HCT116 (cell line): Measurements from ENCODE around the gene ANOS1. TPM values are rescaled to one million over a fixed set of nuclear protein-coding genes. Genes with fewer than 3 reads are reported as not detected.

Experiments used
- ATAC-seq: fragments of 200-7000 bp; cut with Tn5 transposase; 2 replicates; pipeline ENCODE4 v1.9.1; 2020; ENCODE audit warnings: mild to moderate bottlenecking, moderate library complexity
- BruUV-seq: library from RNA; stranded (reverse); fragments of 400-500 nt; replicated peaks from 2 replicates; lab custom pipeline; 2021; lab: Mats Ljungman, UMichigan
- CTCF ChIA-PET: fragments of 300-600 bp; sonication (Branson Sonifier 250); formaldehyde crosslinking; loops from one replicate; lab custom pipeline; 2021; ENCODE audit warnings: antibody characterized with exemption; lab: Charles Lee
- POLR2A ChIA-PET: fragments of 300-600, 350-600 bp; sonication (Branson Sonifier 250); formaldehyde crosslinking; loops from one replicate; lab custom pipeline; 2021; ENCODE audit warnings: antibody characterized with exemption; lab: Charles Lee
- RAD21 ChIA-PET, 2 experiments: fragments of 300-600 bp; sonication (Branson Sonifier 250); formaldehyde crosslinking; loops; one replicate each; lab custom pipeline; 2023; ENCODE audit warnings: low total read pairs in 2 of 2; ENCODE audit not compliant: uncharacterized antibody in 2 of 2, unreplicated experiment in 2 of 2, low non-redundant PET in 1 of 2; lab: Charles Lee
- DNase-seq: peaks from one replicate; pipeline ENCODE4 v3.0.0-alpha.2; 2010; ENCODE audit warnings: low read depth, low spot score
- H2AFZ ChIP-seq: fragments of 200-600 bp; shearing (Covaris generic), sonication (generic); 2 replicates; pipeline ENCODE4 v1.6.1; 2017; ENCODE audit warnings: low read depth, mixed run types, mixed read lengths, antibody characterized with exemption, low read length; ENCODE audit not compliant: poor library complexity, severe bottlenecking
- H3K27ac ChIP-seq: 2 replicates; pipeline ENCODE4 v1.5.1; 2012; ENCODE audit warnings: low read depth, low read length
- H3K27me3 ChIP-seq: fragments of 200-600 bp; sonication (generic); 2 replicates; pipeline ENCODE4 v1.6.1; 2016; ENCODE audit warnings: mixed run types, low read length, mixed read lengths; ENCODE audit not compliant: insufficient read depth
- H3K36me3 ChIP-seq, 2 experiments: fragments of 200-500 bp in 1 of 2; fragments of 200-600 bp in 1 of 2; sonication (Bioruptor generic) in 1 of 2; sonication (generic) in 1 of 2; 2 replicates each; pipeline versions ENCODE4 v1.5.1 to v1.6.1; 2014 to 2016; ENCODE audit warnings: low read length in 2 of 2, inconsistent platforms in 1 of 2, mixed read lengths in 1 of 2, mixed run types in 1 of 2; ENCODE audit not compliant: insufficient read depth in 2 of 2, control insufficient read depth in 1 of 2
- H3K4me1 ChIP-seq, 2 experiments: fragments of 200-600 bp in 1 of 2; sonication (generic) in 1 of 2; 2 replicates each; pipeline versions ENCODE4 v1.5.1 to v1.6.1; 2012 to 2017; ENCODE audit warnings: low read length in 2 of 2, inconsistent platforms in 1 of 2, mild to moderate bottlenecking in 1 of 2, mixed read lengths in 1 of 2, mixed run types in 1 of 2, moderate library complexity in 1 of 2; ENCODE audit not compliant: insufficient read depth in 2 of 2, control insufficient read depth in 1 of 2
- H3K4me2 ChIP-seq: fragments of 200-600 bp; sonication (generic); 2 replicates; pipeline ENCODE4 v1.6.1; 2017; ENCODE audit warnings: mixed run types, low read length, mixed read lengths
- H3K4me3 ChIP-seq, 2 experiments: fragments of 200-600 bp in 1 of 2; sonication (generic) in 1 of 2; replicated peaks in 1 of 2; 2 replicates each; pipeline ENCODE4 v1.5.1; 2011 to 2016; ENCODE audit warnings: low read length in 2 of 2, control low read depth in 1 of 2, low read depth in 1 of 2, mild to moderate bottlenecking in 1 of 2, mixed read lengths in 1 of 2, mixed run types in 1 of 2
- H3K79me2 ChIP-seq: fragments of 200-600 bp; sonication (generic); 2 replicates; pipeline ENCODE4 v1.6.1; 2017; ENCODE audit warnings: mild to moderate bottlenecking, mixed run types, low read length, moderate library complexity, mixed read lengths; ENCODE audit not compliant: insufficient read depth
- H3K9ac ChIP-seq: fragments of 200-600 bp; sonication (generic); 2 replicates; pipeline ENCODE4 v1.6.1; 2016; ENCODE audit warnings: low read length, mixed read lengths
- H3K9me2 ChIP-seq: fragments of 200-600 bp; sonication (generic), shearing (Covaris generic); 2 replicates; pipeline ENCODE4 v1.6.1; 2017; ENCODE audit warnings: mixed run types, mild to moderate bottlenecking, moderate library complexity; ENCODE audit not compliant: insufficient read depth
- H3K9me3 ChIP-seq, 2 experiments: fragments of 200-500 bp in 1 of 2; fragments of 200-600 bp in 1 of 2; sonication (Bioruptor generic) in 1 of 2; sonication (generic) in 1 of 2; 2 replicates each; pipeline ENCODE4 v1.6.1; 2014 to 2017; ENCODE audit warnings: low read length in 2 of 2, mixed read lengths in 2 of 2, inconsistent platforms in 1 of 2, low read depth in 1 of 2, mild to moderate bottlenecking in 1 of 2, mixed run types in 1 of 2, moderate library complexity in 1 of 2; ENCODE audit not compliant: control insufficient read depth in 1 of 2, insufficient read depth in 1 of 2
- H4K20me1 ChIP-seq: fragments of 200-600 bp; sonication (generic), shearing (Covaris generic); 2 replicates; pipeline ENCODE4 v1.6.1; 2017; ENCODE audit warnings: mixed run types, mild to moderate bottlenecking, moderate library complexity; ENCODE audit not compliant: insufficient read depth
- CBX3 ChIP-seq: IDR thresholded peaks from 2 replicates; pipeline ENCODE4 v1.6.1; 2012; ENCODE audit warnings: low read depth
- EGR1 ChIP-seq: IDR thresholded peaks from 2 replicates; pipeline ENCODE4 v1.6.1; 2012; ENCODE audit warnings: low read depth
- ELF1 ChIP-seq: IDR thresholded peaks from 2 replicates; pipeline ENCODE4 v1.6.1; 2012; ENCODE audit warnings: low read depth, borderline replicate concordance
- EZH2phosphoT487 ChIP-seq: fragments of 200-600 bp; IDR thresholded peaks from 2 replicates; pipeline ENCODE4 v1.6.1; 2018; ENCODE audit warnings: antibody characterized with exemption, borderline replicate concordance
- JUND ChIP-seq: IDR thresholded peaks from 2 replicates; pipeline ENCODE4 v1.6.1; 2012
- POLR2A ChIP-seq: IDR thresholded peaks from 2 replicates; pipeline ENCODE4 v1.7.0; 2011; ENCODE audit warnings: borderline replicate concordance; ENCODE audit not compliant: insufficient read depth, insufficient read length; ENCODE audit errors: extremely low read depth
- POLR2AphosphoS5 ChIP-seq: IDR thresholded peaks from 2 replicates; pipeline ENCODE4 v1.6.1; 2011; ENCODE audit warnings: mild to moderate bottlenecking, low read depth, low read length, moderate library complexity
- SIN3A ChIP-seq: IDR thresholded peaks from 2 replicates; pipeline ENCODE4 v1.6.1; 2012; ENCODE audit warnings: low read depth
- SP1 ChIP-seq: IDR thresholded peaks from 2 replicates; pipeline ENCODE4 v1.6.1; 2012; ENCODE audit warnings: low read depth
- TCF7L2 ChIP-seq: IDR thresholded peaks from 2 replicates; pipeline ENCODE4 v1.7.0; 2011; ENCODE audit warnings: borderline replicate concordance, inconsistent platforms; ENCODE audit not compliant: insufficient read depth, insufficient read length; ENCODE audit errors: extremely low read depth
- ZFX ChIP-seq: fragments of 450-650 bp; IDR thresholded peaks from 2 replicates; pipeline ENCODE4 v1.6.1; 2017
- ZNF274 ChIP-seq: fragments of 200-500 bp; sonication (Bioruptor generic); IDR thresholded peaks from 2 replicates; pipeline ENCODE4 v1.6.1; 2014; ENCODE audit warnings: mild to moderate bottlenecking, low read depth, low read length, inconsistent platforms
- intact Hi-C: fragments of 100-400 bp; cut with micrococcal nuclease; formaldehyde crosslinking; loops from 2 replicates; pipeline ENCODE4 v1.10.0; 2022
- total RNA-seq: library from RNA; stranded (reverse); gene quantifications from one replicate; pipeline ENCODE4 v1.2.1, GENCODE V29; 2021; ENCODE audit not compliant: unreplicated experiment
- TF ChIP-seq, protein P1 (sequence below): IDR thresholded peaks from 2 replicates; pipeline ENCODE4 v1.6.1; 2011; ENCODE audit warnings: mild to moderate bottlenecking, low read length, moderate library complexity; ENCODE audit not compliant: insufficient replicate concordance; ENCODE audit errors: extremely low read depth
- TF ChIP-seq, protein P2 (sequence below), 3 experiments: fragments of 200-600 bp in 1 of 3; sonication (generic) in 1 of 3; IDR thresholded peaks in 2 of 3; conservative IDR thresholded peaks in 1 of 3; 2 replicates each; pipeline ENCODE4 v1.5.1; 2012 to 2017; ENCODE audit warnings: low read depth in 2 of 3, low read length in 2 of 3, antibody characterized with exemption in 1 of 3, borderline replicate concordance in 1 of 3, control low read depth in 1 of 3, mild to moderate bottlenecking in 1 of 3, mixed read lengths in 1 of 3, mixed run types in 1 of 3, moderate library complexity in 1 of 3; ENCODE audit not compliant: insufficient read depth in 1 of 3
- TF ChIP-seq, protein P3 (sequence below): IDR thresholded peaks from 2 replicates; pipeline ENCODE4 v1.6.1; 2012
- TF ChIP-seq, protein P4 (sequence below): IDR thresholded peaks from 2 replicates; pipeline ENCODE4 v1.6.1; 2012

ANOS1 gene
- total RNA-seq, 1 experiment from 2014 or later, result 0.12 TPM

DNA sequence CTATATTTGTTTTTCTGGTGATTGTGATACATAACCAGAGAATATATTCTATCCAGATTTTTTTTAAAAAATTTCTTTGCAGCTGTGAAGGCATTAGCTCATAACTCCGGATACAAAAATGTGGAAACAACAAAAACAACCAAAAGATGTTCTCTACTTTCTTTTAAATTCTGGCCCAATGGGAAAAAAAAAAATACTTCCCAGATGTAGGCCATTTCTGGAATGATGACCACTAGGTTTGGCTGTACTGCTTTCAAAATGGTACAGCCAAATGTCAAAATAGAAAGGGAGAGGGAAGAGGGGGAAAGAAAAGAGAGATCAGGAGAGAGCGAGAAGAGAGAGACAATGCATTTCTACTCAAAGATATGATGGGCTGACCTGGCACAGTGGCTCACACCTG is 14.6 kb downstream of the ANOS1 start:
- no peak overlapping the region for H3K4me2 ChIP-seq
- H3K4me1 ChIP-seq, result no peaks in the 10 kb centered on the region

More for the DNA sequence above, 14.6 kb downstream of the ANOS1 start:
- H4K20me1 ChIP-seq, result no peaks in the 10 kb centered on the region
- intact Hi-C loops, result no loop called here
- POLR2A ChIA-PET, result no interaction called here
- no peak overlapping the region for H3K4me3 ChIP-seq
- H3K27ac ChIP-seq, result no peak overlapping the region
- no peak overlapping the region for H2AFZ ChIP-seq
- TF ChIP-seq ZNF274 (no peak), CBX3 (no peak), SIN3A (no peak), POLR2AphosphoS5 (no peak), EGR1 (no peak), ZFX (no peak), POLR2A (no peak), EZH2phosphoT487 (no peak), SP1 (no peak), ELF1 (no peak), TCF7L2 (no peak), JUND (no peak)
- TF ChIP-seq, protein P1, sequence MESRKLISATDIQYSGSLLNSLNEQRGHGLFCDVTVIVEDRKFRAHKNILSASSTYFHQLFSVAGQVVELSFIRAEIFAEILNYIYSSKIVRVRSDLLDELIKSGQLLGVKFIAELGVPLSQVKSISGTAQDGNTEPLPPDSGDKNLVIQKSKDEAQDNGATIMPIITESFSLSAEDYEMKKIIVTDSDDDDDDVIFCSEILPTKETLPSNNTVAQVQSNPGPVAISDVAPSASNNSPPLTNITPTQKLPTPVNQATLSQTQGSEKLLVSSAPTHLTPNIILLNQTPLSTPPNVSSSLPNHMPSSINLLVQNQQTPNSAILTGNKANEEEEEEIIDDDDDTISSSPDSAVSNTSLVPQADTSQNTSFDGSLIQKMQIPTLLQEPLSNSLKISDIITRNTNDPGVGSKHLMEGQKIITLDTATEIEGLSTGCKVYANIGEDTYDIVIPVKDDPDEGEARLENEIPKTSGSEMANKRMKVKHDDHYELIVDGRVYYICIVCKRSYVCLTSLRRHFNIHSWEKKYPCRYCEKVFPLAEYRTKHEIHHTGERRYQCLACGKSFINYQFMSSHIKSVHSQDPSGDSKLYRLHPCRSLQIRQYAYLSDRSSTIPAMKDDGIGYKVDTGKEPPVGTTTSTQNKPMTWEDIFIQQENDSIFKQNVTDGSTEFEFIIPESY, result no peak
- TF ChIP-seq, protein P2, sequence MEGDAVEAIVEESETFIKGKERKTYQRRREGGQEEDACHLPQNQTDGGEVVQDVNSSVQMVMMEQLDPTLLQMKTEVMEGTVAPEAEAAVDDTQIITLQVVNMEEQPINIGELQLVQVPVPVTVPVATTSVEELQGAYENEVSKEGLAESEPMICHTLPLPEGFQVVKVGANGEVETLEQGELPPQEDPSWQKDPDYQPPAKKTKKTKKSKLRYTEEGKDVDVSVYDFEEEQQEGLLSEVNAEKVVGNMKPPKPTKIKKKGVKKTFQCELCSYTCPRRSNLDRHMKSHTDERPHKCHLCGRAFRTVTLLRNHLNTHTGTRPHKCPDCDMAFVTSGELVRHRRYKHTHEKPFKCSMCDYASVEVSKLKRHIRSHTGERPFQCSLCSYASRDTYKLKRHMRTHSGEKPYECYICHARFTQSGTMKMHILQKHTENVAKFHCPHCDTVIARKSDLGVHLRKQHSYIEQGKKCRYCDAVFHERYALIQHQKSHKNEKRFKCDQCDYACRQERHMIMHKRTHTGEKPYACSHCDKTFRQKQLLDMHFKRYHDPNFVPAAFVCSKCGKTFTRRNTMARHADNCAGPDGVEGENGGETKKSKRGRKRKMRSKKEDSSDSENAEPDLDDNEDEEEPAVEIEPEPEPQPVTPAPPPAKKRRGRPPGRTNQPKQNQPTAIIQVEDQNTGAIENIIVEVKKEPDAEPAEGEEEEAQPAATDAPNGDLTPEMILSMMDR (IDR thresholded peaks at IDR 0.05 in 2 of 3, conservative IDR thresholded peaks at IDR 0.05 in 1 of 3; ENCODE audit: borderline replicate concordance in 1 of 3, insufficient read depth in 1 of 3, low read depth in 2 of 3, low read length in 2 of 3), result no peak
- TF ChIP-seq, protein P3, sequence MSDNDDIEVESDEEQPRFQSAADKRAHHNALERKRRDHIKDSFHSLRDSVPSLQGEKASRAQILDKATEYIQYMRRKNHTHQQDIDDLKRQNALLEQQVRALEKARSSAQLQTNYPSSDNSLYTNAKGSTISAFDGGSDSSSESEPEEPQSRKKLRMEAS, result no peak
- TF ChIP-seq, protein P4, sequence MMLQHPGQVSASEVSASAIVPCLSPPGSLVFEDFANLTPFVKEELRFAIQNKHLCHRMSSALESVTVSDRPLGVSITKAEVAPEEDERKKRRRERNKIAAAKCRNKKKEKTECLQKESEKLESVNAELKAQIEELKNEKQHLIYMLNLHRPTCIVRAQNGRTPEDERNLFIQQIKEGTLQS, result no peak
- BruUV-seq, result no TSS peak
- H3K27me3 ChIP-seq, result no peaks in the 10 kb centered on the region
- RAD21 ChIA-PET, result no interaction called here
- DNase-seq, result no peak
- CTCF ChIA-PET, result no interaction called here
- no peaks in the 10 kb centered on the region for H3K9me2 ChIP-seq
- no peaks in the 10 kb centered on the region for H3K9me3 ChIP-seq
- H3K79me2 ChIP-seq, result no peaks in the 10 kb centered on the region
- no peaks in the 10 kb centered on the region for H3K36me3 ChIP-seq
- no peak overlapping the region for H3K9ac ChIP-seq
- no peak for ATAC-seq
